Adrenal gland (tissue), 19 donors: Measurements from ENCODE around the gene VKORC1. TPM values are rescaled to one million over a fixed set of nuclear protein-coding genes. Genes with fewer than 3 reads are reported as not detected.

Experiments used
- DNase-seq, 7 donors: peaks; one replicate each; pipeline ENCODE4 v3.0.0-alpha.2; 2019 to 2020
- H3K27ac ChIP-seq, 5 donors: fragments of 200-600 bp; sonication (generic) in 4 of 5; 1 replicate in 3 of 5; 2 replicates in 2 of 5; pipeline versions ENCODE4 v1.5.1 to v1.8.0; 2016 to 2020; ENCODE audit warnings: mild to moderate bottlenecking in 1 of 5
- H3K27me3 ChIP-seq: fragments of 200-600 bp; 2 replicates; pipeline ENCODE4 v1.8.0; 2021
- H3K36me3 ChIP-seq, 2 donors: fragments of 200-600 bp; replicated peaks in 1 of 2; 1 replicate in 1 of 2; 2 replicates in 1 of 2; pipeline versions ENCODE4 v1.5.1 to v1.8.0; 2018 to 2022
- H3K4me1 ChIP-seq, 2 donors: fragments of 200-600 bp; replicated peaks in 1 of 2; 1 replicate in 1 of 2; 2 replicates in 1 of 2; pipeline versions ENCODE4 v1.5.1 to v1.8.0; 2018 to 2021
- H3K4me3 ChIP-seq, 4 donors: fragments of 200-600 bp; sonication (generic) in 3 of 4; one replicate each; pipeline ENCODE4 v1.5.1; 2016 to 2018
- H3K9me3 ChIP-seq, 3 donors: fragments of 200-600 bp; sonication (generic) in 1 of 3; replicated peaks in 1 of 3; 1 replicate in 2 of 3; 2 replicates in 1 of 3; pipeline versions ENCODE4 v1.5.1 to v1.8.0; 2016 to 2021
- POLR2A ChIP-seq, 2 donors: fragments of 450-650 bp; IDR thresholded peaks; one replicate each; pipeline ENCODE4 v1.6.1; 2017; ENCODE audit warnings: antibody characterized with exemption in 2 of 2, mild to moderate bottlenecking in 2 of 2, moderate library complexity in 1 of 2
- WGBS, 4 donors: extraction: QIAGEN DNeasy Blood & Tissue Kit in 2 of 4; methylation state at CpG; one replicate each; pipeline versions ENCODE4 v1.1.5 to v1.1.7; 2013 to 2017; 5-methylcytosine and 5-hydroxymethylcytosine counted together
- intact Hi-C, 2 donors: fragments of 100-400 bp; cut with DNase I; formaldehyde crosslinking; loops; one replicate each; pipeline versions ENCODE4 v1.14.1 to v1.15.0; 2022 to 2023
- long read RNA-seq, 10 donors: library from polyadenylated mRNA in 3 of 10; unstranded in 2 of 10; stranded (forward) in 1 of 10; transcript quantifications; one replicate each; pipeline ENCODE4 v2.0.0 and lab custom pipeline, GENCODE V29; 2021 to 2026
- polyA plus RNA-seq, 3 donors: library from polyadenylated mRNA; stranded (reverse); fragments of 200-250 nt in 2 of 3; fragments of 350-450 nt in 1 of 3; fragmentation: Illumina TruSeq in 1 of 3; extraction: RNeasy Lipid Tissue Mini Kit (QIAGEN cat#74804) in 1 of 3; gene quantifications; one replicate each; pipeline ENCODE4 v1.2.3, GENCODE V29; 2013 to 2014
- total RNA-seq, 9 donors: library from RNA; depleted of rRNA in 4 of 9; stranded (reverse); fragments of >200 nt in 4 of 9; fragments of 120-200 nt in 1 of 9; fragmentation: NEBNext Ultra II Directional in 1 of 9; extraction: Animal tissue kit (Norgen Biotek cat#: 25700) in 1 of 9; gene quantifications; one replicate each; pipeline versions ENCODE4 v1.1.0 to v1.2.4, GENCODE V29; 2013 to 2023
- TF ChIP-seq, protein P1 (sequence below), 6 experiments: fragments of 450-650 bp in 4 of 6; fragments of 200-600 bp in 2 of 6; sonication (generic) in 1 of 6; IDR thresholded peaks; 1 replicate in 5 of 6; 2 replicates in 1 of 6; pipeline versions ENCODE4 v1.5.1 to v1.8.0; 2016 to 2021; ENCODE audit warnings: antibody characterized with exemption in 6 of 6, mild to moderate bottlenecking in 2 of 6, moderate library complexity in 1 of 6
- donor health status: healthy with polysubstance abuse.
- donor health status: Bipolar disorder and iron deficiency.
- donor health status: DM: yes; HTN: yes; CAD: no.
- donor health status: DM: no; HTN: no; CAD: no.
- donor health status: DM: no; HTN: no; CAD: no.
- donor health status: DM: yes; HTN: yes; CAD: no.

Gene VKORC1
- total RNA-seq (100 to 1,000 TPM in 7 of 9 donors, 10 to 100 TPM in 2; 38.6 to 267 (median 154) TPM), polyA plus RNA-seq (100 to 1,000 TPM in 1 of 3 donors, 10 to 100 TPM in 2; 69.5 to 120 (median 82.1) TPM)
- long read RNA-seq, donor 1, transcript VKORC1-203 (2 exons, 901 nt): minor isoform, 6 of 99 reads
- long read RNA-seq, donor 1, transcript VKORC1-207 (2 exons, 461 nt): minor isoform, 40 of 99 reads
- long read RNA-seq, donor 1, transcript VKORC1-205 (3 exons, 1,012 nt): major isoform, 51 of 99 reads
- long read RNA-seq, donor 1, partial matches to known transcripts: 0 of 99 reads
- long read RNA-seq, donor 1, other reads (novel, unspliced or antisense): 0 of 99 reads
- long read RNA-seq, donor 2, transcript VKORC1-203 (2 exons, 901 nt): minor isoform, 8 of 65 reads
- long read RNA-seq, donor 2, transcript VKORC1-207 (2 exons, 461 nt): minor isoform, 20 of 65 reads
- long read RNA-seq, donor 2, transcript VKORC1-205 (3 exons, 1,012 nt): major isoform, 25 of 65 reads
- long read RNA-seq, donor 2, partial matches to known transcripts: 11 of 65 reads
- long read RNA-seq, donor 2, other reads (novel, unspliced or antisense): 0 of 65 reads
- long read RNA-seq, donor 3, transcript VKORC1-207 (2 exons, 461 nt): minor isoform, 9 of 33 reads
- long read RNA-seq, donor 3, transcript VKORC1-205 (3 exons, 1,012 nt): major isoform, 20 of 33 reads
- long read RNA-seq, donor 3, partial matches to known transcripts: 0 of 33 reads
- long read RNA-seq, donor 3, other reads (novel, unspliced or antisense): 0 of 33 reads
- long read RNA-seq, donor 4, transcript VKORC1-205 (3 exons, 1,012 nt): major isoform, 115 of 135 reads
- long read RNA-seq, donor 4, transcript VKORC1-203 (2 exons, 901 nt): minor isoform, 16 of 135 reads
- long read RNA-seq, donor 4, partial matches to known transcripts: 0 of 135 reads
- long read RNA-seq, donor 4, other reads (novel, unspliced or antisense): 1 of 135 reads
- long read RNA-seq, donor 5, transcript VKORC1-203 (2 exons, 901 nt): minor isoform, 13 of 138 reads
- long read RNA-seq, donor 5, transcript VKORC1-205 (3 exons, 1,012 nt): major isoform, 117 of 138 reads
- long read RNA-seq, donor 5, partial matches to known transcripts: 0 of 138 reads
- long read RNA-seq, donor 5, other reads (novel, unspliced or antisense): 5 of 138 reads
- long read RNA-seq, donor 6, transcript VKORC1-205 (3 exons, 1,012 nt): major isoform, 71 of 90 reads
- long read RNA-seq, donor 6, transcript VKORC1-203 (2 exons, 901 nt): minor isoform, 11 of 90 reads
- long read RNA-seq, donor 6, partial matches to known transcripts: 5 of 90 reads
- long read RNA-seq, donor 6, other reads (novel, unspliced or antisense): 2 of 90 reads
- long read RNA-seq, donor 7, transcript VKORC1-203 (2 exons, 901 nt): minor isoform, 8 of 64 reads
- long read RNA-seq, donor 7, transcript VKORC1-205 (3 exons, 1,012 nt): major isoform, 32 of 64 reads
- long read RNA-seq, donor 7, transcript VKORC1-207 (2 exons, 461 nt): minor isoform, 23 of 64 reads
- long read RNA-seq, donor 7, partial matches to known transcripts: 0 of 64 reads
- long read RNA-seq, donor 7, other reads (novel, unspliced or antisense): 0 of 64 reads
- long read RNA-seq, donor 8, transcript VKORC1-207 (2 exons, 461 nt): minor isoform, 54 of 137 reads
- long read RNA-seq, donor 8, transcript VKORC1-205 (3 exons, 1,012 nt): major isoform, 73 of 137 reads
- long read RNA-seq, donor 8, transcript VKORC1-203 (2 exons, 901 nt): minor isoform, 10 of 137 reads
- long read RNA-seq, donor 8, partial matches to known transcripts: 0 of 137 reads
- long read RNA-seq, donor 8, other reads (novel, unspliced or antisense): 0 of 137 reads
- long read RNA-seq, donor 9, transcript VKORC1-205 (3 exons, 1,012 nt): major isoform, 35 of 70 reads
- long read RNA-seq, donor 9, transcript VKORC1-203 (2 exons, 901 nt): minor isoform, 7 of 70 reads
- long read RNA-seq, donor 9, transcript VKORC1-207 (2 exons, 461 nt): minor isoform, 10 of 70 reads
- long read RNA-seq, donor 9, partial matches to known transcripts: 16 of 70 reads
- long read RNA-seq, donor 9, other reads (novel, unspliced or antisense): 0 of 70 reads
- long read RNA-seq, donor 10, transcript VKORC1-205 (3 exons, 1,012 nt): minor isoform, 12 of 38 reads
- long read RNA-seq, donor 10, transcript VKORC1-207 (2 exons, 461 nt): major isoform, 23 of 38 reads
- long read RNA-seq, donor 10, partial matches to known transcripts: 0 of 38 reads
- long read RNA-seq, donor 10, other reads (novel, unspliced or antisense): 0 of 38 reads

DNA sequence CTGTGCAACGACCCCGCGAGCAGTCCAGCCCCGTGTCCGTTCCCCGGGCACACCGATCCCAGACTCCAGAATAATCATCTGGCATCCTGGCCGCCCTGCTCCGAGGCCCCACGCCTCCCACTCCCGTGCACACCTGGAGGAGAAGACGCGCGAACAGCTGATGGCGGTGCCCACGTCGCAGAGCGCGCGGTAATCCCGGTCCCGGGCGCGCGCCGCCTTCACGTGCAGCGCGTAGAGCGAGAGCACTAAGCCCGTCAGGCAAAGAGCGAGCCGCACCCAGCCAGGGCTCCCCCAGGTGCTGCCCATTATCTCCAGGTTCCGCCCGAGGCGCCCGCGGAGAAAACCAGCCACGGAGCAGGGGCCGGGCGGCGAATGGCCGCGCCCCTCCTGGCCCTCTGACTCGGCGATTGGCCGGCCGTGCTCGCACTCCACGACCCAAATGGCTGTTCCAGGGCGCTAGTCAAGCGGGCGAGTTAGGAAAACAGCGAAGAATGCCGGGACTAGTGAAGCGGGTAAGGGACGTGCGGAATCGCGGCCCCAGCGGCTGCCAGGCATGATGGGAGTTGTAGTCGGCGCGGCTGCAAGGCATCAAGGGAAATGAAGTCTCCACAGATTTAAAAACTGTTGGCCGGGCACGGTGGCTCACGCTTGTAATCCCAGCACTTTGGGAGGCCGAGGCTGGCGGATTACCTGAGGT, at the start of gene VKORC1:
Gene VKORC1, minus strand, starts transcription at position 374 of the 697 bp plus-strand sequence. Its CDS starts 68 bp downstream, at position 306.
- intact Hi-C loops: no loop called here
- peak; percentile 93 to 98 (median 97) for DNase-seq
- Histone ChIP-seq H3K36me3 (peaks cover 0 to 14% of the 10 kb centered on the region in 2 donors), H3K27me3 (no peaks in the 10 kb centered on the region), H3K9me3 (no peaks in the 10 kb centered on the region), H3K27ac (peak within 1 kb of the TSS; percentile 64 to 93 (median 79)), H3K4me1 (peaks cover 6 to 10% of the 10 kb centered on the region in 2 donors), H3K4me3 (peak within 1 kb of the TSS; percentile 54 to 78 (median 64))
- TF ChIP-seq, protein P1, sequence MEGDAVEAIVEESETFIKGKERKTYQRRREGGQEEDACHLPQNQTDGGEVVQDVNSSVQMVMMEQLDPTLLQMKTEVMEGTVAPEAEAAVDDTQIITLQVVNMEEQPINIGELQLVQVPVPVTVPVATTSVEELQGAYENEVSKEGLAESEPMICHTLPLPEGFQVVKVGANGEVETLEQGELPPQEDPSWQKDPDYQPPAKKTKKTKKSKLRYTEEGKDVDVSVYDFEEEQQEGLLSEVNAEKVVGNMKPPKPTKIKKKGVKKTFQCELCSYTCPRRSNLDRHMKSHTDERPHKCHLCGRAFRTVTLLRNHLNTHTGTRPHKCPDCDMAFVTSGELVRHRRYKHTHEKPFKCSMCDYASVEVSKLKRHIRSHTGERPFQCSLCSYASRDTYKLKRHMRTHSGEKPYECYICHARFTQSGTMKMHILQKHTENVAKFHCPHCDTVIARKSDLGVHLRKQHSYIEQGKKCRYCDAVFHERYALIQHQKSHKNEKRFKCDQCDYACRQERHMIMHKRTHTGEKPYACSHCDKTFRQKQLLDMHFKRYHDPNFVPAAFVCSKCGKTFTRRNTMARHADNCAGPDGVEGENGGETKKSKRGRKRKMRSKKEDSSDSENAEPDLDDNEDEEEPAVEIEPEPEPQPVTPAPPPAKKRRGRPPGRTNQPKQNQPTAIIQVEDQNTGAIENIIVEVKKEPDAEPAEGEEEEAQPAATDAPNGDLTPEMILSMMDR (IDR thresholded peaks at IDR 0.05): peak in 1 of 6 experiments; percentile 3
- TF ChIP-seq POLR2A (IDR thresholded peaks at IDR 0.05): peak; percentile 26 to 77
- 0% methylated on average over 17 to 69 of the region's 69 CpGs for WGBS, 4 donors

DNA sequence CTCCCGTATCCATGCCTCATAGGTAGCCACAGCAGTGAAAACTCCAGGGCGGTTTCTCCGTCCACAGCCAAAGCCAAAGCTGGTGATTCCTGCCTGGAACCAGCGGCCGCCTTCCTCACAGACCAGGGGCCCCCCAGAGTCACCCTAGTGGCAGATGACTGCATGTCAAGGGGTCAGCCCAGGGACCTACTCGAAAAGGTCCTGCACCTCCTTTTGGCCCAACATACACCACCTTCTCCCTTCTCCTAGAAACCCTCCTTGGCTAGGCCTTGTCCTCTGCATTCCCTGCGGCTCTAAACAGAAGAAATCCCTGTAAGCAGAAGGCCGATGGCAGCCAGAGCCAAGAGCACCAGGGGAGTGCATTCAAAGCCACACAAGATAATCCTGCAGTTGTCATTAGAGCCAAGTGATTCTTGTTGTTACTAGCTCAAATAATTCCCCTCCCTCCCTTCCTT, 49.1 kb upstream of the VKORC1 start:
- TF ChIP-seq, protein P1 (IDR thresholded peaks at IDR 0.05): no peak
- TF ChIP-seq POLR2A (IDR thresholded peaks at IDR 0.05): no peak
- intact Hi-C loops: loop anchor here (10.0 kb wide), 2 partner anchors 59 to 159 kb away; partner anchors contain the start of genes HSD3B7 (in 1 of the 2) and PRSS53 (in 1 of the 2)
- no peaks in the 10 kb centered on the region for H3K36me3 ChIP-seq
- H3K9me3 ChIP-seq: no peaks in the 10 kb centered on the region
- no peak overlapping the region for H3K4me3 ChIP-seq
- no peak overlapping the region for H3K27ac ChIP-seq
- 85 to 100% (median 94%) methylated on average over 4 to 8 of the region's 8 CpGs for WGBS, 4 donors
- peaks cover 11% of the 10 kb centered on the region for H3K27me3 ChIP-seq
- peak in 1 of 7 donors; percentile 36 for DNase-seq
- H3K4me1 ChIP-seq: peaks cover 20 to 21% of the 10 kb centered on the region in 2 donors
